GM12873 (cell line): ENCODE results near the gene SGO2.

ENCODE experiments used
- TF ChIP-seq, protein P1 (sequence below): IDR thresholded peaks from 2 replicates; pipeline ENCODE4 v1.5.1; 2012; ENCODE audit warnings: low read depth, mild to moderate bottlenecking, moderate library complexity, low read length, control low read depth; ENCODE audit not compliant: insufficient read depth; ENCODE audit errors: missing control alignments

SGO2 gene

DNA sequence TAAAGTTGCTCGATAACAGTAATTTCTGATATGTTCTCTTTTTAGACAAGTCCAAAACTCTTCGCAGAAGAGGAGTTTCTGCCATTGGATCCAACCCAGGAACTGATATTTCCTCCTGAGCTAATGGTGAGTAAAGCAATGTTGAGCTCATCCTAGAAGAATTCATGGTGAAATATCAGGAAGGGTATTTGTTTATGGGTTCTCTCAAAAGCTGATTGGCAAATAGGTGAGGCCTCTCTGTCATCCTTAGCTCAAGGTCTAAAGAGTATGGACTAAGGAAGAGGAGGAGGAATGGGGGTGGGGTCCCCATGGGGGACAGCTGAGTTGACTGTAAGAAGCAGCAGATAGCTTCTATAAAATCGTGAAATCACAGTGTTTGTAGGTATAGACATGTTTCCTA lies 78.0 kb downstream of the SGO2 start:
- TF ChIP-seq, protein P1, sequence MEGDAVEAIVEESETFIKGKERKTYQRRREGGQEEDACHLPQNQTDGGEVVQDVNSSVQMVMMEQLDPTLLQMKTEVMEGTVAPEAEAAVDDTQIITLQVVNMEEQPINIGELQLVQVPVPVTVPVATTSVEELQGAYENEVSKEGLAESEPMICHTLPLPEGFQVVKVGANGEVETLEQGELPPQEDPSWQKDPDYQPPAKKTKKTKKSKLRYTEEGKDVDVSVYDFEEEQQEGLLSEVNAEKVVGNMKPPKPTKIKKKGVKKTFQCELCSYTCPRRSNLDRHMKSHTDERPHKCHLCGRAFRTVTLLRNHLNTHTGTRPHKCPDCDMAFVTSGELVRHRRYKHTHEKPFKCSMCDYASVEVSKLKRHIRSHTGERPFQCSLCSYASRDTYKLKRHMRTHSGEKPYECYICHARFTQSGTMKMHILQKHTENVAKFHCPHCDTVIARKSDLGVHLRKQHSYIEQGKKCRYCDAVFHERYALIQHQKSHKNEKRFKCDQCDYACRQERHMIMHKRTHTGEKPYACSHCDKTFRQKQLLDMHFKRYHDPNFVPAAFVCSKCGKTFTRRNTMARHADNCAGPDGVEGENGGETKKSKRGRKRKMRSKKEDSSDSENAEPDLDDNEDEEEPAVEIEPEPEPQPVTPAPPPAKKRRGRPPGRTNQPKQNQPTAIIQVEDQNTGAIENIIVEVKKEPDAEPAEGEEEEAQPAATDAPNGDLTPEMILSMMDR = no peak

DNA sequence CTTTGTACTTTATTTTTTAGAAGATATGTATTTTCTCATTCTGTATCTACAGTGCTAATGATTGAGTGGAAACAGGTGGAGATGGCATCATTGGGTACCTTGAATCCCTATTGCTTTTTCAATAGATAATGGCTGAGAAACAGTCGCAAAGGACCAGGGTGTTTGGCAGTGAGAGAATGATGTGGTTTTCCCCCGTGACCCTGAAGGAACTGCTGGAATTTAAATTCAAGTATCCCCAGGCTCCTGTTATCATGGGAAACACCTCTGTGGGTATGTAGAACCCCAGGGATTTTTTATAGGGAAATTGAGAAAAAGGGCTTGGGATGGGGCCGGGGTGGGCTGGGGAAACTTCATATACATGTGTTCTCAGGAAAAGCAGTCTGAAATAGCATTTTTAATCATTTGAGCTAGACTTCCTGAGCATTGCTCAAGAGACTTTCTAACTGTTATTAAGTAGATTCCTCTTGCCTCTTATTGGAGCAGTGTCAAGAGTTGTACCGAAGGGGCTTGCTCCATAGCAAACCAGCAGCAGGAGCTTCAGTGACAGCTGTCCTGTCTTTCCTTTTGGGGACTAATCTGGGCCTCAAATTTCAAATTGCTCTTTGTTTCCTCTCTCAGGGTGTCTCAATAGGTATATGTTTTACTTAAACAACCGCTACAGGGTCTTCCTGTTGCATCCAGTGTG lies 78.7 kb downstream of the SGO2 start:
- TF ChIP-seq, protein P1 = no peak

DNA sequence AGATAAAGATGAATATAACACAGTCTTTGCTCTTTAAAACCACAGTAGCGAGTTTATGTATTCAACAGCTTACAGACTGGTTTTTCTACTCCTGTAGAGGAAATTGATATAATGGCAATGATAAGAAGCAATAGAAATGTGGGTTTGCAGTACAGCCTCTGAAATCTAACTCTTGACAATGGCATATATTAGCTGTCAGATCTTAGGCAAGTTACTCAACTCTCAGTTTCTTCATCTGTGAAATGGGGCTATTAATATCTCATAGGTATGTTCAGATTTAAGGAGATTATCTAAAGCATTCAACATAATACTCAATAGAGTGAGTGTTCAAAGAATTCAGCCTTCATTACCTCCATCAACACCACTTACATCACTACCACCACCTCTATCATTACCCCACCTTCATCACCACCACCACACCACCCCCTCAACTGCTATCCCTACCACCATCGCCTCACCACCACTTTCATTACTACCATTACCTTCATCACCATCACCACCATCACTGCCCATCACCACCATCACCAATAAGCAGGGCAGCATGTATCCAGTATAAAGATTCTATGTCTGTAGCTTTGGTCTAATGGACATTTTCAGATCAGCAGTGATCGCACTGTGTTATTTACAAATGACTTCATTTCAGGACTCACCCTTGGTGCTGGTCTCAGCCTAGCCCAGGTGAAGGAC lies 82.5 kb downstream of the SGO2 start:
- TF ChIP-seq, protein P1 = no peak

DNA sequence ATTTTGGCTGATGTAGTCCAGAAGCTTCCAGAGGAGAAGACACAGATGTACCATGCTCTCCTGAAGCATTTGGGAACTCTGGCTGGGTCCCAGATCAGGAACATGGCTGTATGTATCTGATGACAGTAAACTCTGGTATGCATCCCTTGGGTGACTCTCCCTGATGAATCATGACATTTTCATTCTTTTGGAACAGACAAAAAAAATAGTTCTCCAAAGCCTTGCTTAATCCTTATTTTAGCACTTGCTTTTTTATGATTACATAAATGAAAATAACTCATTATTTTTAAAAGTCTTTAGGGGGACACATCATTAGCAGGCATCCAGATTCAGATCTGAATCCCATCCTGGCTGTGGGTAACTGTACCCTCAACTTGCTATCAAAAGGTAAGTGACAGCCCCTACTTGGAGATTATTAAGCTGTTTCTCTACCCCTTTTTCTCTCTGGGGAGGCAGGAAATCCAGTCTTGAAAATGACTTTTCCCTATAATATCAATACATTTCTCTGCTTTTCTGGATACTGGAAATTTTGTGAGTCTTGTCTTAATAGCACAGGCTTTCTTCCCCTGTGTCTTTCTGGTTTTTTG lies 83.1 kb downstream of the SGO2 start:
- TF ChIP-seq, protein P1 = no peak

DNA sequence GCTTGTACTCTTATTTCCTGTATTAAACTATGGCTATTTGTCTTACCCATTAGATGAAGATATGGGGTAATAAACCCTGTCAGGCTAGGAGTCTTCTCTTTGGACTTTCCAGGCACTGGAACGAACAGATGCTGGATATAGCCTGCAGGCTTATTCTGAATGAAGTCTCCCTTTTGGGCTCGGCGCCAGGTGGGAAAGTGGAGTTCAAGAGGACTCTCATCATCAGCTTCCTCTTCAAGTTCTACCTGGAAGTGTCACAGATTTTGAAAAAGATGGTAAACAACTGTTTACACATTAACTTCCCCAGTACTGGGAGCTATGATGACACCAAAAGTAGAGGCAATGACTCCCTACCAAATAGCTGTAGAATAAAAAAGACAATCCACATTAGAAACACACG lies 87.7 kb downstream of the SGO2 start:
- TF ChIP-seq, protein P1 = no peak

DNA sequence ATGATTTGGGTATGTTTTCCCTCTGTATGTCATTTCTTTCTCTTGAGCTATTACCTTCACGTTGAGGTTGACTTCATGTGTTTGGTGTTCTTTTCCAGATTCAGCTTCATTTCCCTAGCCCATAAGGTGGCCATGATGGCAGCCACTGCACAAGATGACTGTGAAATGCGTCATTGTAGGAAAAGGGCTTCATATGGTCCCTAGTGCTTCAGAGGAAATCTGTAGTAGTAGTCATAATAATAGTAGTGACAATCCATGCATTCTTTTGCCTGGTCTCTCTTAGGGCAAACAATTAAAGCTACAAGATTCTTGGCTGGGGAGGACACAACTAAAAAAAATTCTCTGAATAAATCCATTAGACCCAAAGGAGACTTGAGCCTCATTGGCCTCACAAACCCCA lies 88.2 kb downstream of the SGO2 start:
- TF ChIP-seq, protein P1 = no peak

DNA sequence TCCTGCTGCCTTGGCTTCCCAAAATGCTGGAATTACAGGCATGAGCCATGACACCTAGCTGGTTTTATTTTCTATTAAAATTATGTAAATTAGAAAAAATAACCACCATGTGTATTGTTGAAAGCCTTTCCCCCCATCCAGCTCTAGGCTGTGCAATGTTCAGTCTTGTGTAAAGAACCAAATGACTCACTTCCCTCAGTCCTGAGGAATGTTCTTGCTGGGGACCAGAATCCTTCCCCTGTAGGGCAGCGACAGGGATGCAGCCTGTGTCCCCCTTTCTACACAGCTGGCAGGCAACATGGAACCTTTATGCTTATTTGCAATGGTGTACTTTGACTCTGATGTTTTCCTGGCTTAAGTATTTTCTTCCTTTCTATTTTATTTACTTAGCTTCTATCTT lies 89.2 kb downstream of the SGO2 start:
- TF ChIP-seq, protein P1 = no peak
